ENCODE measurements around the gene EEF1A1.
"Not testable (repeated sequence)": the region's sequence is repeated elsewhere in the genome, so short reads cannot be mapped to it uniquely, and the experiment has no call there.

The EEF1A1 gene
- 6,428 to 16,174 (median 13,287) reads per million in 3 experiments for total RNA-seq

DNA sequence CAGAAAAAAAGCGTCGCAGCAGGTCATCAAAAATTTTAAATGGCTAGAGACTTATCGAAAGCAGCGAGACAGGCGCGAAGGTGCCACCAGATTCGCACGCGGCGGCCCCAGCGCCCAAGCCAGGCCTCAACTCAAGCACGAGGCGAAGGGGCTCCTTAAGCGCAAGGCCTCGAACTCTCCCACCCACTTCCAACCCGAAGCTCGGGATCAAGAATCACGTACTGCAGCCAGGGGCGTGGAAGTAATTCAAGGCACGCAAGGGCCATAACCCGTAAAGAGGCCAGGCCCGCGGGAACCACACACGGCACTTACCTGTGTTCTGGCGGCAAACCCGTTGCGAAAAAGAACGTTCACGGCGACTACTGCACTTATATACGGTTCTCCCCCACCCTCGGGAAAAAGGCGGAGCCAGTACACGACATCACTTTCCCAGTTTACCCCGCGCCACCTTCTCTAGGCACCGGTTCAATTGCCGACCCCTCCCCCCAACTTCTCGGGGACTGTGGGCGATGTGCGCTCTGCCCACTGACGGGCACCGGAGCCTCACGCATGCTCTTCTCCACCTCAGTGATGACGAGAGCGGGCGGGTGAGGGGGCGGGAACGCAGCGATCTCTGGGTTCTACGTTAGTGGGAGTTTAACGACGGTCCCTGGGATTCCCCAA is at the start of gene EEF1A1:
TSS of gene EEF1A1 (minus strand) at position 345 of the 663 bp plus-strand sequence. CDS start 1,006 bp downstream, outside the sequence.
- peak; percentile 99 for DNase-seq

DNA sequence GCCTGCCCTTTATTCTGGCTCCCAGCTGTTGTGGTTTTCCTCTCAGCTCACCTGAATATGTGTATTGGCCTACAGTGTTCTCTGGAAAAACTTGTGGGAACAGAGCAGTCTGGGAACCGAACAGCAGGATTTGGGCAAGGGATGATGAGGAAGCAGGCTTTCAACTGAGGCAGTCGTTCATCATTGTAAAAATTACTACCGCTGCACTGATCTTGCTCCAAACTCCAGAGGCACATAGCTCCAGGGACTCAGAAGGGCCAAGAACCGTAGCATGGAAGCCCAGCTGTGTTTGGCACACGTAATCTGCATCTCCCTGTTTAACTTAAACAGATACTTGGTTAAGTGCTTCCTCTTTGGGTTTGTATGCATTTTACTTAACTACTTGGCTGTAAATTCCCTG is 48.3 kb upstream of the EEF1A1 start:
- DNase-seq, result no peak

DNA sequence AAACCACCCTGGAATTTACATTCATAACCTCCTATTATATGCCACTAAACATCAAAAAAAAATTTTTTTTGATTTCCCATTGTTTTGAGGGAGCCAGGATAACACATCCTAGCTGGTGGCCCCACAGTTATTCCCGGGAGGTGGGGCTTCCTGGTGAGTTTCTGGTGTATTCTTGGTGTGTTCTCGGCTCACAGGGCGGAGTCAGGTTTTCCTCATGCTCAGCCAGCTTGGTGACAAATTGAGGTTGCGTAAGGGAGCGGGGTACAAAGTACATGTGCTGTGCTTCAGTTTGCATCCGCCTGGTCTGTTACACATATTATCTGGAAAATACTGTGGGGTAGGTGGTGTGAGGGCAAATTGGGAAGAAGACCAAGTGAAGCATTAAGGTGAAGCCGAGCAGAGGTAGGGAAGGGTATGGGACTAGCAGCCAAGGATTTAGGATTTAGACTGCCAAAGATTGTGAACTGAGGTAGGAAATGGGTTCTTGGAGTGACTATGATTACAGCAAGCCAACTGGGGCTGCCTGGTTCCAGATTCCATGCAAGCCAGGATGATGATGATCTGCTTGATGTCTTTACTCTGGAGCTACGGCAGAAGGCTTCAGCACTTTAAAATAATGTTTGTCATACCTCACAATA is 46.2 kb upstream of the EEF1A1 start:
- no peak for DNase-seq

DNA sequence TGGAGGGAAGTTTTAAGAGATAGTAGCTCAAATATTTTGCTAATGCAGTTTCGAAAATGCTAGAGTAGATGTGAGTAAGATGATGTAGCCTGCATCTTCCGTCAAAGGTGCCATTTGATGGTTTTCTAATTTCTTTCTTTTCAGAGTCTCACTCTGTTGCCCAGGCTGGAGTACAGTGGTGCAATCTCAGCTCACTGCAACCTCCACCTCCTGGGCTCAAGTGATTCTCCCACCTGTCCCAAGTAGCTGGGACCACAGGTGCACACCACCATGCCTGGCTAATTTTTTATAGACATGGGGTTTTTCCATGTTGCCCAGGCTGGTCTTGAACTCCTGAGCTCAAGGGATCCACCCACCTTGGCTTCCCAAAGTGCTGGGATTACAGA is 45.6 kb upstream of the EEF1A1 start:
- not testable (repeated sequence) for DNase-seq

DNA sequence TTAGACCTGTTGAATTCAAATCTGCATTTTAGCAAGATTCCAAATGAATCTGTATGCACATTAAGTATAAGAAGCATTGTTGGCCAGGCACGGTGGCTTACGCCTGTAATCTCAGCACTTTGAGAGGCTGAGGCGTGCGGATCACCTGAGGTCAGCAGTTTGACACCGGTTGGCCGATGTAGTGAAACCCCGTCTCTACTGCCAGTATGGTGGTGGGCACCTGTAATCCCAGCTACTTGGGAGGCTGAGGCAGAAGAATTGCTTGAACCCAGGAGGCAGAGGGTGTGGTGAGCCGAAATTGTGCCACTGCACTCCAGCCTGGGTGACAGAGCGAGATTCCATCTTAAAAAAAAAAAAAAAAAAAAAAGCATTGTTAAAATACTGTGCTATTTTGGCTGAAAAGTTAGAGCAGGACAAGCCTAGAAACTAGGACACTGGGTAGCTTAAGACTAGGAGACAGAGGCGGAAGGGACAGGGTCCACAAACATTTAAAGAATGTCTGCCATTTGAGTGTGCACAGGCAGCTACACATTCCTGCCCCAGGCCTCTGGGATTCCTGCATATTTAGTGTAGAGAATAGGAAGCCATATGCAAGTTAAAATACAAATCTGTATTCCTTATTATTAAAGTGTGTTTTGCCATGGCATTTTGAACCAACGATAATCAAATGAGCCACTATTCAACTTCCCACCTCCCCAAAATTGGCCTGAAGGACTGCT is 45.1 kb upstream of the EEF1A1 start:
- DNase-seq, result no peak

GRCh38 chr6:73564578-73565345 is 43.9 kb upstream of the EEF1A1 start:
- no peak for DNase-seq

DNA sequence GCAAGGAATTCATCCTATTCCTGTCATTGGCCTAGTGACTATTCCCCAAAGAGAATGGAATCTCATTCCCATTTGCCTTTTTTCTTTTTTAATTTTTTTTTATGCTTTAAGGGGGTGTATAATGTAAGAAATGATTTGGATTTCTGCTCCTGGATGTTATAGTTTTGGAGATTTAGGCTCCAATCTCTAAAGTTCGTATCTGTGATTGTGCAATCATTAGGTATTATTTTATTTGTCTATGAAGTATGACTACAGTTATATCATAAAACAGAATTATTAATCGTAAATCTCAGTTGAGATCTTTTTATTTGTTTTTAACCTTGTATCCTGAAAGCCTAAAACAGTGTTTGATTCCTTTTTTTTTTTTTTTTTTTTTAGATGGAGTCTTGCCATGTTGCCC is 41.7 kb upstream of the EEF1A1 start:
- DNase-seq, result no peak

DNA sequence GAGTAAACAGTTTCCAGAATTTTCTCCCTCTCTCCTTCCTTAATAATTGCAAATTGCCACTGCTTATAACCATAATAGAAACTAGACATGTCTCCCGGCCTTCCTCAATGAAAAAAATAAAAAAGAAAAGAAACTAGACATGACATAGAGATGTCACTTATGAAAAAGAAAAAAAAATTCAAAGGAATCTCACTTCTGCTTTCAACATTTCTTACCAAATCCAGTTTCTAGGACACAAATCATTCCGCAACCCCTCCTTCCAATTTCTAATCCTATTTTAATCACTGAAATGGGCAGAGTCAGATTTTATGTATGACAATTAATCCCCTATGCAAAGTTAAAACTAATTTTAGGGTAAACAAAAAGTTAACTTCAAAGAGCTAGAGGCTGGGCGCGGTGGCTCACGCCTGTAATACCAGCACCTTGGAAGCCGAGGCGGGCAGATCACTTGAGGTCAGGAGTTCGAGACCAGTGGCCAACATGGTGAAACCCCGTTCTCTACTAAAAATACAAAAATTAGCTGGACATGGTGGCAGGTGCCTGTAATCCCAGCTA is 40.1 kb upstream of the EEF1A1 start:
- no peak for DNase-seq

- no peak for DNase-seq
These were observed 39.4 kb upstream of the EEF1A1 start for GRCh38 chr6:73560182-73560732.

GRCh38 chr6:73559399-73559794 is 38.6 kb upstream of the EEF1A1 start:
- DNase-seq, result not testable (repeated sequence)

- no peak for DNase-seq
These were observed 38.0 kb upstream of the EEF1A1 start for GRCh38 chr6:73558624-73559398.

- DNase-seq, result no peak
These were observed 36.0 kb upstream of the EEF1A1 start for GRCh38 chr6:73556836-73557235.

DNA sequence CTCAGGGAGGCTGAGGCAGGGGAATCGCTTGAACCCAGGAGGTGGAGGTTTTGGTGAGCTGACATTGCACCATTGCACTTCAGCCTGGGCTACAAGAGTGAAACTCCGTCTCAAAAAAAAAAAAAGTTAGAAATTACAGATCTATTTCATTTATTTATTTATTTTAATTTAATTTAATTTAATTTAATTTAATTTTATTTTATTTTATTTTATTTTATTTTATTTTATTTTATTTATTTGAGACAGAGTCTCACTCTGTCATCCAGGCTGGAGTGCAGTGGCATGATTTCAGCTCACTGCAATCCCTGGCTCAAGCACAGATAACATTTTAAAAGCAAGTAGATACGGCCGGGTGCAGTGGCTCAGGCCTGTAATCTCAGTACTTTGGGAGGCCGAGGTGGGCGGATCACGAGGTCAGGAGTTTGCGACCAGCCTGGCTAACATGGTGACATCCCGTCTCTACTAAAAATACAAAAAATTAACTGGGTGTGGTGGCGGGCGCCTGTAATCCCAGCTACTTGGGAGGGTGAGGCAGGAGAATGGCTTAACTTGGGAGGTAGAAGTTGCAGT is 34.6 kb upstream of the EEF1A1 start:
- not testable (repeated sequence) for DNase-seq

GRCh38 chr6:73551115-73551514 is 30.3 kb upstream of the EEF1A1 start:
- DNase-seq, result not testable (repeated sequence)

GRCh38 chr6:73548458-73549446 is 27.9 kb upstream of the EEF1A1 start:
- no peak for DNase-seq

- no peak for DNase-seq
These were observed 26.2 kb upstream of the EEF1A1 start for GRCh38 chr6:73547036-73547435.

DNA sequence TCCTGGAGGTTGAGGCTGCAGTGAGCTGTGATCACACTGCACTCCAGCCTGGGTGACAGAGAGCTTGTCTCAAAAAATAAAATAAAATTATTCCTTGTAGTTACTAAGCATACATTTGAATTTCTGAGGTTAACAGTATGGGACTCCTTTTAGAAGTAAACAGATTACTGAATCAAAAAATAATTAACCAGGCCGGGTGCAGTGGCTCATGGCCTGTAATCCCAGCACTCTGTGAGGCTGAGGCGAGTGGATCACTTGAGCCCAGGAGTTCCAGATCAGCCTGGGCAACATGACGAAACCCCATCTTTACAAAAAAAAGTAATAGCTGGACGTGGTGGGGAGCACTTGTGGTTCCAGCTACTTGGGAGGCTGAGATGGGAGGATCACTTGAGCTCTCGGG is 22.1 kb upstream of the EEF1A1 start:
- DNase-seq, result no peak

GRCh38 chr6:73542481-73542880 is 21.6 kb upstream of the EEF1A1 start:
- not testable (repeated sequence) for DNase-seq

- no peak for DNase-seq
These were observed 17.4 kb upstream of the EEF1A1 start for GRCh38 chr6:73538116-73538779.

Data from central memory CD4-positive, alpha-beta T cell (primary cell).